GM21390 (cell line): Measurements from ENCODE around the gene TRUB1.
"Not testable (repeated sequence)": the region's sequence is repeated elsewhere in the genome, so short reads cannot be mapped to it uniquely, and the experiment has no call there.

ENCODE experiments used
- ATAC-seq: cut with Tn5 transposase; IDR thresholded peaks from one replicate; pipeline ENCODE4 v1.9.1; 2021; ENCODE audit not compliant: unreplicated experiment

The TRUB1 gene

DNA sequence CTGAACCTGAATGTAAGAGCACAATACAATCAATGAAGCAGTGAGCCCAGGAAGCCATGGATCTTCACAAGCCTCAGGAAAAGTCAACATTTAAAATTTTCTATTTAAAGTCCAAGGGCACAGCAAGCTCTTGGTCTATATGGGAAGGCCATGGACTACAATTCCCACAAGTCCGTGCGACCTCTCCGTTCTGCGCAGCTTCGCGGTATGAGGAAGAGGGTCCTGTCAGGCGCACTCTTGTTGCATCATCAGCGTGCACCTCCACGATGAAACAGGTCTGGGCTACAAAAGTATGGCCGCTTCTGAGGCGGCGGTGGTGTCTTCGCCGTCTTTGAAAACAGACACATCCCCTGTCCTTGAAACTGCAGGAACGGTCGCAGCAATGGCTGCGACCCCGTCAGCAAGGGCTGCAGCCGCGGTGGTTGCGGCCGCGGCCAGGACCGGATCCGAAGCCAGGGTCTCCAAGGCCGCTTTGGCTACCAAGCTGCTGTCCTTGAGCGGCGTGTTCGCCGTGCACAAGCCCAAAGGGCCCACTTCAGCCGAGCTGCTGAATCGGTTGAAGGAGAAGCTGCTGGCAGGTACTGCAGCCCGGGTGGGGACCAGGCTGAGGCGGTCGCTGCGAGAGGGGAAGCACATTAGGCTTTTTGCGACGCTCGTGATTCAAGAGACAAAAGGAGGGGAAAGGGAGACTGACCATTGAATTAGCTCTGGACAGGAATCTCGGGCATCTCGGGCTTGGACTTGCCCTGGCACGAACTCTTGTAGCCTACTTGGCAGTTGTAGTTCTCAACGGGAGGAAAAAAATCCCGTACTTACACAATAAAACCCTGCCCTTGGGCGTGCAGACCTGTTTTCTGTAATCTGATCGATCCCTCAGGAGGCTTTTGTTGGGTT lies at the start of gene TRUB1:
TSS of gene TRUB1 (plus strand) at position 234 of the 894 bp plus-strand sequence. CDS start at position 293, 59 bp downstream.
- peak; percentile 100 for ATAC-seq

DNA sequence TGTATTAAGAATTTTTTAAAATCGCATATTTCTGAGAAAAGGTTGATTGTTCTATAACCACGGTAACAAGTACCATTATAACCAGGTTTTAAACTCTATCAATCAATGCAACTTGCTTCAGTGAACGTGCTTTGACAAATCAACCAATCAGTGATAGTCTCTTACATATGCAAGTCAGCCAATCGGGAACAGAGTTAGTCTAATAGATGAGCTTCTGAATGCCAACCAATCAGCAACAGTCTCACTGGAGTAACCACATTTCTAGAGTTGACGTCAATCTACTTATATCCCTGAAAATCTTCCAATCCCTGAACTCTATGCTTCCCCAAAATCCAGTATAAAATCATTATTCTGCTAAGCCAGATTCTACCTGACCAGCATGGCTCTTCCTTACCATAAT lies 44.7 kb upstream of the TRUB1 start:
- no peak for ATAC-seq

DNA sequence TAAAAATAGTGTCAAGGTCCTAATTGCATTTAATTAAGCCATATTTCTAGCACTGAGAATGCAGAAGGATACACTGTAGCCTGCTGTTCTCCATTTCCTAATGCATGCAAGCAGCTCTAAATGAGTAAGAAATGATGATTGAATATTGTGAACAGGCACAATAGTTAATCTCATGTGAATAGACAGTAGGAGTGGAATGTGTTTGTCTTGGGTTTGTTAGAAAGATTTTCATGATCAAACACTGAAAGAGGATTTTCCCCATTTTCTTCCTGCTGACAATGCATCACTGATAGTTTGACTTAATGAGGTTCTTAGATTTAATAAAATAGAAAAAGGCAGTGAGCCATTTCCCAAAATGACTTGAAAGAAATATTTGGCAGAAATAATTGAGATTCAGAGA lies 43.1 kb upstream of the TRUB1 start:
- no peak for ATAC-seq

DNA sequence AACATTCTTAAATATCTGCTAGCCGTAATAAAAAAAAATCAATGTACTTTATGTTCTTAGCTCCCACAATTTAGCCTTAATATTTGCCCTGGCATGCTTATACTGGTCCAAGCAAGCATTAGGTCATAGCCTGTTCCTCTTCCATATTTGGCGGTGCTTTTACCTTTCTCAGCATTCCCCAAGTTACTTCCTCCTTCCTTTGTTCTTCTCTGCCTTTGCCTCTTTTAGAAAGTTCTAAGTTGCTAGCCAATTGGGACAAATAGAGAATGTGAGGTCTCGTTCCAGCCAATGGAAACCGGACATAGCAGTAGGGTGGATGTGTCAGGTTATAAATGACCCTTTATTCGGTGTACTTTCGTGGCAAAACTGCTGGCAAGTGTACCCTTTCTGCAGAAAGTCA lies 41.0 kb upstream of the TRUB1 start:
- not testable (repeated sequence) for ATAC-seq

- no peak for ATAC-seq
These were observed 40.4 kb upstream of the TRUB1 start for GRCh38 chr10:114897593-114897992.

- no peak for ATAC-seq
These were observed 38.0 kb upstream of the TRUB1 start for GRCh38 chr10:114899982-114900381.

DNA sequence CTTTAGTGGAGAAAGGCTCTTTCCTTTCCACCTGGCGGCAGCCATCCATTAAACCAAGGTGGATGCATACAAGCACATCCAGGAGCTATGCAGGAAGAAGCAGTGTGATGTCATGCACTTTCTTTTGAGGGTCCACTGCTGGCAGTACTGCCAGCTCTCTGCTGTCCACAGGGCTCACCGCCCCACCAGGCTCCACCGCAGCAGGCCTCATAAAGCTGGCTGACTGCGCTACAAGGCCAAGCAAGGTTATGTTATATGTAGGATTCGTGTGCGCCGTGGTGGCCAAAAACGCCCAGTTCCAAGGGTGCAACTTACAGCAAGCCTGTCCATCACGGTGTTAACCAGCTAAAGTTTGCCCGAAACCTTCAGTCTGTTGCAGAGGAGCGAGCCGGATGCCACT lies 37.3 kb upstream of the TRUB1 start:
- ATAC-seq = no peak

DNA sequence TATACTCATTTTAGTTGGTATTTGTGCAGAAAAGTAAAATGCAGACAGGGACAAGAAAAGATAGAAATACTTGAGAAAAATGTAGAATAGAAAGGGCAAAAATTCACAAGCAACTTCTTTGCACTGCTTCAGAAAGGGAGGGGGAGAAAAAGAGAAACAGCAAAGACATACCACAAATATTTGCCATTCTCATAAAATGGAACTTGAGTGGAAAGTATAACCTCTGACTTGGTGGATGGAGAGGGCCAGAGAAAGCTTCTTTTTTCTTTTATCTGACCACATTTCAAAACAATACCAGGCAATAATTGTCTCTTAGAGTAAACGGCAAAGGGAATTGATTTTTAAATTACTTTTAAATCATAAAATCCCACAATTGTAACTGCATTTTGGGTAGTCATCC lies 35.8 kb upstream of the TRUB1 start:
- ATAC-seq = no peak

- ATAC-seq = no peak
These were observed 32.5 kb upstream of the TRUB1 start for GRCh38 chr10:114905450-114905849.

DNA sequence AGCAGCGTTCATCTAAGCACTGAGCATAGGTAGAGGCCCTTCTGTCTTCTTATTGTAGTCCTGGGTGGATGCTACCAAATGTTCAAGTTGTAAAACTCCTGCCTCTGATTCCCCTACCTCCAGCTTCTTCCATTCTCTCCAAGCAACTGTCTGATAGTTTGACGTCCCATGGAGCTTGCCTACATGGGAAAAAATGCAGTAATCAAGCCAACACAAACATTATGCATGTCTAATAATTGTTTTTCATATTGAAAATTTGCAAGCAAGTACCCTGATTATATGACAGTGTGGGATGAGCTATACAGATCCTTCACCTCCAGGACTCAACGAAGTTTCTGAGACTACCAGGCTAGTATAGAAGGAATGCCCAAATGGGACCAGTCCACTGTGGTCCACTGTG lies 31.0 kb upstream of the TRUB1 start:
- ATAC-seq = no peak

DNA sequence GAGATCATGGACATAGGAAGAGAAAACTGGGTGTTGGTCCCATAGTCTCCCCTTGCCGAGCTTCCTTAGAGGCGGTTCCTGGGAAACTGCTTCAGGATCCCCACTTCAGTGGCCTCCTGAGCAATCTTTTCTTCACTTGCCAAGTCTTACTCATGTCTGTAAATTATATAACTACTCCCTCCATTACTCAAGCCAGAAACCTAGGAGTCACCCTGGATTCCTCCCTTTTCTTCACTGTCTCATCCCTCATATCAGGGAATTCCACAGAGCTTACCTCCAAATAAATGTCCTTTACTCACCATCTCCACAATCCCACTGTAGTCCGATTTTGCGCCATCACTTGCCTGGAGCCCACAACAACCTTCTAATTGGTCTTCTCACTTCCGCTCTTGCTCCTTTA lies 29.1 kb upstream of the TRUB1 start:
- no peak for ATAC-seq

DNA sequence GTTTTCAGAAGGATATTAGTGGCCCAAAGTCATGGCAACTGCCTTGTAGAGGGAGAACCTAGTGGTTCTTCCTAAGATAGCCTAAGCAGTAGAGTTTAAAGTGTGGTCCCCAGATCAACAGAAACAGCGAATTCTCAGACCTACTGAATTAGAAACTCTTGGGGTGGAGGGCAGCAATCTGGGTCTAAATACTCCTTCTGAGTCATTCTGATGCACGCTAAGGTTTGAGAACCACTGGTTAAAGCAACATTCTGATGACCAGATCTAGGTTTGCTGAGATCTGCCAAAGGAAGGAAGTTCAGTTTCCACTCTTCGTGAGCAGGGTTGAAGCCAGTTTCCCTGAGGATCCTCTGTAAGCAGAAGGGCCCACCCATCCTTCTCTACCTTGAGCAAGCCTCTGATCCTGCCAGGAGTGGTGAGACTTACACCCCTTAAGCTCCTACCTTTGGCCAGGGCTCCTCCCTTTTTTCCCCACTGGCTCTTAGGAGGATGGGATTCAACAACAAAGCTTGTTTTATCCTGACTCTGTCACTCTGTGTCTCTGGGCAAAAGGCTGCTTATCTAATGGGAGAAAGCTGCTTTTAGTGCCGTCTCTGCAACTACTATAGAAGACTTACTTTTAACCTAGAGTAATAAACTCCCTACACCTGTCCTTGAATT lies 26.8 kb upstream of the TRUB1 start:
- ATAC-seq = peak; percentile 82

DNA sequence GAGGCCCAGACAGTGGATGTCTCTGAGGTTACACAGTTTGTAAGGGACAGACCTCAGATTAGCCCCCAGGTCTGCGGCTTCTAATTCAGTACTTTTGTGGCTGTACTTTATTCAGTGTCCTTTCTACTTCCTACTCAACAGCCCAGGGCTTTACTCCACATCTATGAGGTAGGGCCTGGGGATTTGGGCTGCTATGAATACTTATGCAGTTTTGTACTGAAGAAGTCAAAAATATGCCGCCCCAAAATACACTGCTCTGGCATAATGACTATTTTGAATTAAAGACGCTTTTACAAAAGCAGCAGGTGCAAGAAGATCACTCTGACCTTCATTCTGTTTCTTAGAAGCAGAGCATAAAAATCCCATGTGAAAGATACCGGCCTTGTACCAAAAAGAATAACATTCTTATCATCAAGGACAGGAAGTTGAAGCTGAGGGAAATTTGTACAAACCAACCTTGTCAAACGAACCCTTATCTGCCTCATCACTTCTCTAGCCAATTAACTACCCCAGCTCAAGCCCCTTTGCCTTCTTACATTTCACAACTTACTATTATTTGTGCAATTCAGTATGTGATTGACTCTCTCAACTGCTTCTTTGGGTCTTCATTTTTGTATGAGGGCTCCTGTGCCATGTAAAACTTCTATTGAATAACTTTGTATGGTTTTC lies 26.1 kb upstream of the TRUB1 start:
- no peak for ATAC-seq

DNA sequence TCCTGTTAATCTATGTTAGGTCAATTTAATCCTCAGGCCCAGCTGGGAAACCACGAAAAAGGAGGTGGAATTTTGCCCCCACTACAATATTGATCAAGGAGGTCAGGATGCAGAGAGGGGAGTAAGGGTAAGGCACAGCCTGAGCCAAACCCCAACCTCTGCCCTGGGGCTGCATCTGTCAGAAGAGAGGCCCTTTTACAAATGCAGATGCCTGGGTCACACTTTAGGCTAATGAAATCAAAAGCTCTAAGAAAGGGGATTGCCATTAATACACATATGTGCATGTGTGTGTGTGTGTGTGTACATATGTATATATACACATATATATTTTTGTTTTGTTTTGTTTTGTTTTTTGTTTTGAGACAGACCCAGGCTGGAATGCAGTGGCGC lies 25.5 kb upstream of the TRUB1 start:
- ATAC-seq = no peak

DNA sequence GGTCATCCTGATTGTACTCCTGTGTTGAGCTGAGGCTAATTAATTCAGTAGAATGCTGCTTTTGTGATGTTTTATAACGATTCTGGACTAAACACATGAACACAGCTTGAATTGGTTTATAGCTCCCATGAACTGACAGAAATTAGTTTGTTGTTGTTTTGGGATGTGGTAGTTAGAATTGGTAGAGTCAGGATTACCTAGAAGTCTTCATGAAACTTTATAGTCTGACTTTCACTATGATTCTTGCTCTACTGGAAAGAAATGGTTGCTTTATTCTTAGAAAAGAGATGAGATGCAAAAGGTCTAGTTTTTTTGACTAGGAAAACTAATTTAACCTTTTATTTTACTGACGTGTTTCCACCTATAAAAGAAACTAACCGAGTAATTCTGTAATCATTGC lies 23.4 kb upstream of the TRUB1 start:
- ATAC-seq = peak; percentile 31

DNA sequence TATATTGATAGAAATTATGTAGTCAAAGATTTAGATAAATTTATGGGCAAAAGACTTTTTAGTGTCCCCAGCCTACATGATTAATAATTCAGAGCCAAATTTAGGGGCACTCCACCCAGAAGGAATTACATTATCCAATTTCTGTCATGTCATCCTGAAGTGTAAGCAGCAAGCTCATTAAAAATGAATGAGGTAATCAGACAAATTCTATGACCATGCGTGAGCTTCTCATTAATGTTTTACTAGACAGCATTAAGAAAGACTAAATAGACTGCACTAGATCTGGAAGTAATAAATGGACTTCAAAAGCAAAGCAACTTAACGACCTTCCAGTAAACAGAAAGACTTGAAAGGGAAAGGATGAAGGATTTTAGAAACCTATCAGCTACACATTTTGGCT lies 22.7 kb upstream of the TRUB1 start:
- ATAC-seq = no peak

- no peak for ATAC-seq
These were observed 21.3 kb upstream of the TRUB1 start for GRCh38 chr10:114916653-114917052.

- no peak for ATAC-seq
These were observed 20.5 kb upstream of the TRUB1 start for GRCh38 chr10:114917459-114917858.

GRCh38 chr10:114917927-114918672 lies 19.9 kb upstream of the TRUB1 start:
- ATAC-seq = no peak

GRCh38 chr10:114920459-114920858 lies 17.5 kb upstream of the TRUB1 start:
- ATAC-seq = no peak

DNA sequence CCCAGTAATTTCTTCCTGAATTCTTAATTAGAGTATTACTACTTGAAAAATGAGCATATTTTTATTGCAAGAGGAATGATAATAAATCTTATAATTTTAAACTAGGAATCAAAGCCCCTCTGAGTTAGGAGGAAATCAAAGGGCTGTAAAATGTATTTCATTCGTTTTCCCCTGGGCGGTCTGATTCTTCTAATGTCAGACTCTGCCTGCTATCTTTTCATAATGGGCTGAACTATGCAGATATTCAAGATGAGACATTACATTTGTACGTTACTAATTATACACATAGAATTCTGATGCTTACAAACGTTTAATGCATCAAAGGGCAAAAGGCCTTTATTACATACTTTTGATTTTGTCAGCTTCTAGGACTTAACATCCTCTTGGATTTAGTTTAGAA lies 16.0 kb upstream of the TRUB1 start:
- ATAC-seq = no peak
